Keratinocyte (primary cell): Measurements from ENCODE around the gene RAG2. TPM values are rescaled to one million over a fixed set of nuclear protein-coding genes. Genes with fewer than 3 reads are reported as not detected.
A peak's percentile ranks its signal among the peaks of the same experiment; 100 is the strongest.

Experiments
- DNase-seq: peaks from one replicate; pipeline ENCODE4 v3.0.0-alpha.2; 2011; ENCODE audit warnings: low read depth, missing footprints, low spot score
- FAIRE-seq: peaks from 2 replicates; lab custom pipeline; 2011; peaks lifted over from hg19 to GRCh38; lab: Jason Lieb, UNC
- H2AFZ ChIP-seq: 2 replicates; pipeline ENCODE4 v1.6.0; 2012; ENCODE audit warnings: low read length, control low read depth, inconsistent platforms; ENCODE audit not compliant: control insufficient read depth
- H3K27ac ChIP-seq: 2 replicates; pipeline ENCODE4 v1.5.1; 2011; ENCODE audit warnings: low read length; ENCODE audit not compliant: control insufficient read depth, insufficient read depth
- H3K27me3 ChIP-seq: 3 replicates; pipeline ENCODE4 v1.6.0; 2011; ENCODE audit warnings: low read length; ENCODE audit not compliant: control insufficient read depth, insufficient read depth; ENCODE audit errors: extremely low read depth
- H3K36me3 ChIP-seq, 2 experiments: 2 replicates in 1 of 2; 3 replicates in 1 of 2; pipeline ENCODE4 v1.5.1; 2011; ENCODE audit warnings: low read length in 2 of 2, mild to moderate bottlenecking in 1 of 2; ENCODE audit not compliant: control insufficient read depth in 2 of 2, insufficient read depth in 2 of 2; ENCODE audit errors: extremely low read depth in 1 of 2
- H3K4me1 ChIP-seq: 3 replicates; pipeline ENCODE4 v1.5.1; 2011; ENCODE audit warnings: low read length; ENCODE audit not compliant: control insufficient read depth, insufficient read depth; ENCODE audit errors: extremely low read depth
- H3K4me2 ChIP-seq: 3 replicates; pipeline ENCODE4 v1.6.0; 2011; ENCODE audit warnings: low read depth, low read length; ENCODE audit not compliant: control insufficient read depth, insufficient read depth; ENCODE audit errors: extremely low read depth
- H3K4me3 ChIP-seq, 3 experiments: fragments of 200-600 bp in 1 of 3; sonication (generic) in 1 of 3; 2 replicates in 2 of 3; 3 replicates in 1 of 3; pipeline ENCODE4 v1.5.1; 2011 to 2016; ENCODE audit warnings: low read length in 3 of 3, mild to moderate bottlenecking in 3 of 3, control low read depth in 2 of 3, inconsistent platforms in 1 of 3, low read depth in 1 of 3, mixed read lengths in 1 of 3, mixed run types in 1 of 3, moderate library complexity in 1 of 3; ENCODE audit not compliant: control insufficient read depth in 2 of 3, insufficient read depth in 2 of 3; ENCODE audit errors: extremely low read depth in 1 of 3
- H3K79me2 ChIP-seq: 2 replicates; pipeline ENCODE4 v1.6.0; 2012; ENCODE audit warnings: low read length; ENCODE audit not compliant: control insufficient read depth, insufficient read depth
- H3K9ac ChIP-seq: 3 replicates; pipeline ENCODE4 v1.6.0; 2011; ENCODE audit warnings: low read length; ENCODE audit not compliant: control insufficient read depth, insufficient read depth; ENCODE audit errors: extremely low read depth
- H3K9me1 ChIP-seq: 3 replicates; pipeline ENCODE4 v1.6.0; 2011; ENCODE audit warnings: low read length; ENCODE audit not compliant: control insufficient read depth, insufficient read depth; ENCODE audit errors: extremely low read depth
- H3K9me3 ChIP-seq: 2 replicates; pipeline ENCODE4 v1.5.1; 2012; ENCODE audit warnings: low read depth, low read length; ENCODE audit not compliant: control insufficient read depth
- H4K20me1 ChIP-seq: 3 replicates; pipeline ENCODE4 v1.6.0; 2011; ENCODE audit warnings: low read length; ENCODE audit not compliant: control insufficient read depth, insufficient read depth; ENCODE audit errors: extremely low read depth
- CTCF ChIP-seq, 3 experiments: IDR thresholded peaks in 1 of 3; conservative IDR thresholded peaks in 1 of 3; optimal IDR thresholded peaks in 1 of 3; 2 replicates in 2 of 3; 3 replicates in 1 of 3; pipeline versions ENCODE3 to v1.5.1; 2011; ENCODE audit warnings: low read length in 3 of 3, mild to moderate bottlenecking in 3 of 3, moderate library complexity in 2 of 3, control low read depth in 1 of 3, inconsistent platforms in 1 of 3; ENCODE audit not compliant: insufficient read depth in 2 of 3; ENCODE audit errors: extremely low read depth in 1 of 3
- EZH2 ChIP-seq: IDR thresholded peaks from one replicate; pipeline ENCODE4 v1.6.1; 2012; ENCODE audit warnings: inconsistent platforms, mild to moderate bottlenecking, low read length, moderate library complexity
- dilution Hi-C: fragments of 300-500 bp; cut with MboI; formaldehyde crosslinking; loops from one replicate; pipeline ENCODE4 v1.7.0; 2020; ENCODE audit warnings: low sequenced_read_pairs; ENCODE audit not compliant: extremely low pct_ligation_motif_present
- polyA plus RNA-seq, 5 experiments: library from polyadenylated mRNA; depleted of rRNA in 3 of 5; stranded (reverse) in 3 of 5; stranded (forward) in 1 of 5; unstranded in 1 of 5; fragments of >200 nt; gene quantifications; 1 replicate in 1 of 5; 2 replicates in 3 of 5; 3 replicates in 1 of 5; pipeline versions ENCODE4 v1.2.1 to v1.2.3, GENCODE V29; 2011 to 2012; ENCODE audit warnings: missing spikeins in 2 of 5, low read depth in 1 of 5, low replicate concordance in 1 of 5

Gene RAG2
- polyA plus RNA-seq, 1 donor (not counting 4 experiments of a cell fraction or from before 2014, with no cell fraction given): not detected

- H3K36me3 ChIP-seq: no peaks in the 10 kb centered on the region
- dilution Hi-C loops: no loop called here
- no peak for TF ChIP-seq EZH2
- TF ChIP-seq CTCF (optimal IDR thresholded peaks at IDR 0.05 in 1 of 3, IDR thresholded peaks at IDR 0.05 in 1 of 3, conservative IDR thresholded peaks at IDR 0.05 in 1 of 3; ENCODE audit: extremely low read depth in 1 of 3, insufficient read depth in 2 of 3, low read length in 3 of 3): no peak
- H3K9me3 ChIP-seq: no peaks in the 10 kb centered on the region
- no peaks in the 10 kb centered on the region for H4K20me1 ChIP-seq
- H3K4me3 ChIP-seq: no peak overlapping the region
- no peaks in the 10 kb centered on the region for H3K9me1 ChIP-seq
- H3K79me2 ChIP-seq: no peaks in the 10 kb centered on the region
- H3K9ac ChIP-seq: no peak overlapping the region
- H3K27me3 ChIP-seq: no peaks in the 10 kb centered on the region
- no peak for FAIRE-seq
- no peak overlapping the region for H3K27ac ChIP-seq
- no peak overlapping the region for H2AFZ ChIP-seq
- peaks cover 3% of the 10 kb centered on the region for H3K4me1 ChIP-seq
- H3K4me2 ChIP-seq: no peak overlapping the region
- DNase-seq: no peak
Measured at GRCh38 chr11:36596880-36597279, 1.2 kb downstream of the RAG2 start.

DNA sequence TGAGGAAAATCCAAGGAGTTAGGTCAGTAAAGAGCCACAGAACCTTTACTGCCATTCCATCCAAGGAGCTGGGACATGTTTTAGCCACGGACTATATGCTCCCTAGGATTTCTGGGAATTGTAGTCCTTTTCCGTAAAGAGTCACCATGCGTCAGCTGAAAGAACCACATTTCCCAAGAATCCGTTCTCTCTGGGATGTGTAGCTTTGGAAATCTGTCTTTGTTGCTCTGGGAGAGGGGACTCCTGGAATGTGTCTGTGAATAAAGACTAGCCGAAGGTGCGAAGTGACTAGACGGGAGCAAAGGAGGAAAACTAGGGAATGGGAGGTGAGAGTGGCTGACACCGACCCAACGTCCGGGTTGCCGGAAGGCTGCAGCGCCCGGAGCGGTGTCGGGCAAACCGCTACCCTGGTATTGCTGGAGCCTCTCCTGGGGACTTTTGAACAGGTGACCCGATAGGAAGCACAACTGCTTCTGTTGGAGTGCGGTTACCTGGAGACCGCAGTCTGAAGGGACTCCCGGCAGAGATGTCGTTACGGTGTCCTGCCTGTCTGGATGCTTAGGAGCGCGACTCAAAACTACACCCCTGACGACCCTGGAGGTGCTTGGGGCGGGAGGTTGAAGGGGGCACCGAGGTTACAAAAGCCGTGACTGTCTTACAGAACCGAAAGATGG lies 3.6 kb downstream of the RAG2 start, which contains the start of gene IFTAP:
TSS of gene IFTAP (plus strand) at position 187 of the 674 bp plus-strand sequence. CDS start 15,602 bp downstream, outside the sequence.
- TF ChIP-seq EZH2: no peak
- no peak for TF ChIP-seq CTCF (optimal IDR thresholded peaks at IDR 0.05 in 1 of 3, IDR thresholded peaks at IDR 0.05 in 1 of 3, conservative IDR thresholded peaks at IDR 0.05 in 1 of 3; ENCODE audit: extremely low read depth in 1 of 3, insufficient read depth in 2 of 3, low read length in 3 of 3)
- no peaks in the 10 kb centered on the region for H4K20me1 ChIP-seq
- H3K9me3 ChIP-seq: no peaks in the 10 kb centered on the region
- peaks cover 3% of the 10 kb centered on the region for H3K4me1 ChIP-seq
- DNase-seq (no peak), FAIRE-seq (peak; percentile 93)
- H3K9ac ChIP-seq: peak within 1 kb of the TSS; percentile 58
- H3K4me3 ChIP-seq: peak within 1 kb of the TSS; percentile 54 to 82 (median 76)
- peak within 1 kb of the TSS; percentile 95 for H2AFZ ChIP-seq
- dilution Hi-C loops: no loop called here
- no peaks in the 10 kb centered on the region for H3K27me3 ChIP-seq
- H3K79me2 ChIP-seq: no peaks in the 10 kb centered on the region
- H3K4me2 ChIP-seq: peak within 1 kb of the TSS; percentile 78
- no peaks in the 10 kb centered on the region for H3K9me1 ChIP-seq
- no peaks in the 10 kb centered on the region for H3K36me3 ChIP-seq
- peak within 1 kb of the TSS; percentile 27 for H3K27ac ChIP-seq
